HG03460 (cell line): Measurements from ENCODE around the gene LHFPL3.
"Not testable (repeated sequence)": the region's sequence is repeated elsewhere in the genome, so short reads cannot be mapped to it uniquely, and the experiment has no call there.

ENCODE experiments used
- ATAC-seq: cut with Tn5 transposase; IDR thresholded peaks from one replicate; pipeline ENCODE4 v1.9.1; 2021; ENCODE audit not compliant: unreplicated experiment

LHFPL3 gene

DNA sequence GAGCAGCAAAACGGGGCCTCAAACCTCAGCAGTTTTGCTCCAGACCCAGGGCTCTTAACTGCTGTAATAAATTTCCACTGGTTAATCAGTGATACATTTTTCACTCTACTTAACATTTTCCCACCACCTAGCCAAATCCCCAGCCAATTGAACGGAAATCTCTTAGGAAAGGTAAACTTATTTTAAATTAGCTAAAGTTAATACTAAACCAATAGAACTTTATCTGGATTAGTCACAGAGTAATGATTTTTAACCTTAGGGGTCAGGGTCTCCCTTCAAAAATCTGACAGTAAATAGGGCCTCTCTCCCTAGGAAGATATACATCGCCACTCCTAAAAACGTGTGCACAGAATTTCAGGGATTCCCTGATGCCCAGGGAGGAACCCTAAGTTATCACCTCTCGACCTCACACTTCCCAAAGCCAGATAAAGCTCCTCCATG, 598.2 kb downstream of the LHFPL3 start:
- no peak for ATAC-seq

- no peak for ATAC-seq
These were observed 598.7 kb downstream of the LHFPL3 start for GRCh38 chr7:104927055-104927454.

GRCh38 chr7:104928721-104929400, 600.5 kb downstream of the LHFPL3 start:
- ATAC-seq: no peak

GRCh38 chr7:104929921-104930320, 601.5 kb downstream of the LHFPL3 start:
- ATAC-seq: no peak

GRCh38 chr7:104931181-104931781, 602.9 kb downstream of the LHFPL3 start:
- ATAC-seq: no peak

DNA sequence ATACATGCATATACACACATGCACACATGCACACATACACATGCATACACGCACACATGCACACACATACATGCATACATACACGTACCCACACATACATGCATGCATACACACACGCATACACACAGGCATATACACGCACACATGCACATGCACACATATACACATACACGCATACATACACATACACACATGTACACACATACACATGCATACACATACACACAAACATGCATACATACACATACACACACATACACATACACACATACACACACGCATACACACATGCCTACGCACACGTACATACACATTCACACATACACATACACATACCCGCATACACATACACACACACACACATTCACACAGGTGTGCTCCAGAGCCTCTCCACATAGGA, 604.6 kb downstream of the LHFPL3 start:
- no peak for ATAC-seq

GRCh38 chr7:104933521-104933988, 605.2 kb downstream of the LHFPL3 start:
- no peak for ATAC-seq

DNA sequence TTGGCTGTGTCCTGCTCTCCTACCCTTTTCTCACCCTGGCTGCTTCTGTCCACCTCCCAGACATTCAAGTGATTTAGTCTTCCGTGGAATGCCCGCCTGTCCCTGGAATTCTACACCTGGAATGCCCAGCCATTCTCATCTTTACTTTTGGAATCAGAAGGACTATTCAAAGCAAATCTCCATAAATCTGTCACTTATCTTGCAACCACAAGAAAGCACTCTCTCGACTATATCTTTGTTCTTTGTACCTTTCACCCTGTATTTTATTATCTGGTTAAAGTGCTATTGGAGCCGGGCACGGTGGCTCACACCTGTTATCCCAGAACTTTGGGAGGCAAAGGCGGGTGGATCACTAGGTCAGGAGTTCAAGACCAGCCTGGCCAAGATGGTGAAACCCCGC, 606.3 kb downstream of the LHFPL3 start:
- no peak for ATAC-seq

GRCh38 chr7:104935276-104935675, 606.9 kb downstream of the LHFPL3 start:
- ATAC-seq: no peak

DNA sequence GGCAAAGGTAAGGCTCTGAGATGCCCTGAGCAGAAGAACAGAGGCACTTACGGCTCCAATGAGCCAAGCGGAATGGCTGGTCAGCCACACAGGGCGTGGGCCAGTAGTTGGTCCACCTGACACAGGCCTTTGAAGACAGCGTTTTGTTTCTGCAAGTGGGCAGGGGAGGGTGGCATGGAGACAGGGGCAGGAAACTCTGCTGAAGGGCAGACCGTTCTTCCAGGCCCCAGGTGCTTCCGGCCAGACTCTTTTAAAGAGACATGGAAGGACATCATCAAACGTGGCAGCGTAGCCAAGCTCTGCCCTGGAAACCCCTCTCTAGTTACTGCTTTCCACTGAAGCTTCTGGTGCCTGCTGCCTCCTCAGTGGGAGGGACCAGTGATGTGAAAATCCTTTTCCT, 608.1 kb downstream of the LHFPL3 start:
- ATAC-seq: no peak

DNA sequence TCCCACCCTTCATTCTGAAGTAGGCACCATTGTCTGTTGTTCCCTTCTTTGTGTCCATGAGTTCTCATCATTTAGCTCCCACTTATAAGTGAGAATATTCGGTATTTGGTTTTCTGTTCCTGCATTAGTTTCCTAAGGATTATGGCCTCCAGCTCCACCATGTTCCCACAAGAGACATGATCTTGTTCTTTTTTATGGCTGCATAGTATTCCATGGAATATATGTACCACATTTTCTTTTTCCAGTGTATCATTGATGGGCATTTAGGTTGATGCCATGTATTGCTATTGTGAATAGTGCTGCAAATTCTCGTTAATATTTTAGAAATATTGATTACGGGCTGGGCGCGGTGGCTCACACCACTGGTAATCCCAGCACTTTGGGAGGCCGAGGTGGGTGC, 609.1 kb downstream of the LHFPL3 start:
- not testable (repeated sequence) for ATAC-seq

DNA sequence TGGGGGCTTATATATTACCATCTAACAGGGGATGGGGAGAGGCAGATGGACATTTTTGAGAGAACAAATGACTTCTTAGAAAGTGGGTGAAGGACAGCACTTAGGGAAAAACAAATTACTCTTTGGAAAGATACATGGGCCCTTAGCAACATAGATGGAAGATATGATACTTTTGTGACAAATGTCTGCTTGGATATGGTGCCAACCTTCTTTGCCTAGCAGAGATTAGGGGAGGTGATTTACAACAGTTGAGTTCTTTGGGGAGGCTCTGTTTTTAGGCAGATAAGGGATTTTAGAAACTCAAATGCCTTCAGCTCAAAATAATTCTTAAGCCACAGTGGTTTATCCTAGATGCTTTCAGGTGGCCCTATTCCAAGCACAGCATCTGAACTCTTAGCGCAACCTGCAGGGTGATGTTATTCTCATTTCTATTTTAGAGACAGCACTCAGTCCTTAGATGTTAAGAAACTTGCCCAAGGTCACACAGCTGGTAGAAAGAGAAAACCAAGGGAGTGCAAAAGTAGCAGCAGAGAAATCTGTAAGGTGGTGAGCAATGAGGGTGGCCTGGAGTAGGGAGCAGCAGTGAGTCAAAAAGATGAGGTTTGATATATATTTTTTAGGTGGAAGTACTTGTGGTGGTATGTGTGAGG, 610.5 kb downstream of the LHFPL3 start:
- ATAC-seq: no peak

DNA sequence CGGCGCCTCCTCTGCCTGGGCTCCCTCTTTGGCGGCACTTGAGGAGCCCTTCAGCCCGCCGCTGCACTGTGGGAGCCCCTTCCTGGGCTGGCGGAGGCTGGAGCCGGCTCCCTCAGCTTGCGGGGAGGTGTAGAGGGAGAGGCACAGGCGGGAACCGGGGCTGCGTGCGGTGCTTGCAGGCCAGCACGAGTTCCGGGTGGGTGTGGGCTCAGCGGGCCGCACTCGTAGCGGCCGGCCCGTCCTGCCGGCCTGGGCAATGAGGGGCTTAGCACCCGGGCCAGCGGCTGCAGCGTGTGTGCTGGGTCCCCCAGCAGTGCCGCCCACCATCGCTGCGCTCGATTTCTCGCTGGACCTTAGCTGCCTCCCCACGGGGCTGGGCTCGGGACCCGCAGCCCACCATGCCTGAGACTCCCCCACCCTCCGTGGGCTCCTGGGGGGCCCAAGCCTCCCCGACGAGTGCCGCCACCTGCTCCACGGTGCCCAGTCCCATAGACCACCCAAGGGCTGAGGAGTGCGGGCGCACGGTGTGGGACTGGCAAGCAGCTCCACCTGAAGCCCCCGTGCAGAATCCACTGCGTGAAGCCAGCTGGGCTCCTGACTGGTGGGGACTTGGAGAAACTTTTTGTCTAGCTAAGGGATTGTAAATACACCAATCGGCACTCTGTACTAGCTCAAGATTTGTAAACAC, 611.8 kb downstream of the LHFPL3 start:
- no peak for ATAC-seq

DNA sequence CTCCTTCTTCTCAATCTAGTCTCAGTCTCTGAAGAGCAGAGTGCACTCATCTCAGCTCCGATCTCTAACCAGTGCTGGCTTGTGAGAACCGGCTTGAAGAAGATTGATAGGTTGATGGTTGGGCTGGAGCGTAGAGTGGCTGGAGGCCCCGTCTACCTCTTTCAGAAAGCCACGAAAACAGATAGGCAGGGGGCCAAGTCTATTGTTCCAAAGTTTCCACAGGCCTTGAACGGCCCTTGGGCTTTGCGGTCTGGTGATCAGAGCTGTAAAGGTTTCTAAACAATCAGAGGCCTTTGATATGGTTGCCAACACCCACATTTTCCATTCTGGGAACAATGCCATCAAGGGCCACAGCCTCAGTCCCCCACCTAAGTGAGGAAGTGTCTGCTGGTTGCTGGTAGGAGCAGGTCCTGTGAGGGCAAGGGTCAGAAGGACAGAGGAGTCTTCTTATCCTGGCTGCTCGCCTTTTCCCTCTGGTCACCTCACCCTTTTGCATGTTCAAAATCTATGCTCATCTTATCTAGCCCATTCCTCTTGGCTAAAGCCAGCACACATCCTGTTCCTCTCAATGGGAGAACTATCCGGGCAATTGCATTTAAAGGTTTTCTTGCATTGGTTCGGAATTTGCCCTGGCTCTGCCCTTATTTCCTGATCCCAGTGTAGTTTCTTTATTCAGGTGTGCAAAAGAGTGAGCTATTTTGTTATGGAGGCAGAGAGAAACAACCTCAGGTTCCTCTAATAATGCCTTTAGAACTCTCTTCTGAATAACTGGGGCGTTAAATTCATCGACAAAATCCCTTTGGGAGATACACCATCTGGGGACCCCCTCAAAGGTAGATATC, 615.3 kb downstream of the LHFPL3 start:
- ATAC-seq: peak; percentile 43

GRCh38 chr7:104945599-104945956, 617.2 kb downstream of the LHFPL3 start:
- ATAC-seq: no peak

DNA sequence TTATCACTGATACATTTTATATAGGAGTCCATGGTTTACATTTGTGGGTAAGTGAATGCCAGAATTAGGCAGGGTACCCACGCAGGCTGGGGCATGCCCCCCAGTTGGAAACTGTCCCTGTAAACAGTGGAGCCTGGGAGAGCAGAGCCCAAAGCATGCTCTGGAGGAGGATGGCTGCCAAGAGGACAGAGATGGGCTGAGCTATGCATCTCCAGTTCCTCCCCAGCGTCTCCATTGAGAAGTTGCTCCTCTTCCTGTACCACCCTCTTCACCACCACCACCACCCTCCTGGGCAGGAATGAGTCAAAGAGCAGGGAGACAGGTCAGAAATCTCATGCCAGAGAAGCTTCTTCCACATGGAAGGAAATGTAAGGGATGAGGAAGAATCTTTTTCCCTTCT, 617.9 kb downstream of the LHFPL3 start:
- no peak for ATAC-seq

DNA sequence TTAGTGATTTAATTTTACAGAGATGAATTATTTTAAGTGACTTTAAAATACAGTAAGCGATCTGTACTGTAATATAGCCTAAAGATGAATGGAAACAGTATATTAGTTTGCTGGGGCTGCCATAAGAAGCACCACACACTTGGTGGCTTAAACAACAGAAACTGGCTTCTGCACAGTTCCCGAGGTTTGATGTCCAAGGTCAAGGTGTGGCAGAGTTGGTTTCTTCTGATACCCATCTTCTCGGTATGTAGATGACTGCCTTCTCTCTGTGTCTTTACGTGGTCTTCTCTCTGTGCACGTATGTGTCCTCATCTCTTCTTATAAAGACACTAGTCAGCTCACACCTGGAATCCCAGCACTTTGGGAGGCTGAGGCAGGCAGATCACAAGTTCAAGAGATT, 621.6 kb downstream of the LHFPL3 start:
- ATAC-seq: no peak

- no peak for ATAC-seq
These were observed 622.4 kb downstream of the LHFPL3 start for GRCh38 chr7:104950754-104951153.

GRCh38 chr7:104951546-104951945, 623.1 kb downstream of the LHFPL3 start:
- ATAC-seq: no peak

- ATAC-seq: no peak
These were observed 626.9 kb downstream of the LHFPL3 start for GRCh38 chr7:104955276-104955675.
